GM10847 (cell line): Measurements from ENCODE around the gene TMEM182.

Experiments
- POLR2A ChIP-seq: IDR thresholded peaks from 2 replicates; pipeline ENCODE4 v1.6.1; 2011; ENCODE audit not compliant: insufficient read length; ENCODE audit errors: extremely low read depth

The TMEM182 gene

GRCh38 chr2:102788216-102788884 lies 26.5 kb downstream of the TMEM182 start:
- no peak for TF ChIP-seq POLR2A

- TF ChIP-seq POLR2A = no peak
Measured at GRCh38 chr2:102788885-102789260, 27.0 kb downstream of the TMEM182 start.

GRCh38 chr2:102789349-102790090 lies 27.7 kb downstream of the TMEM182 start:
- TF ChIP-seq POLR2A = no peak

GRCh38 chr2:102790091-102790455 lies 28.2 kb downstream of the TMEM182 start:
- no peak for TF ChIP-seq POLR2A

- no peak for TF ChIP-seq POLR2A
Measured at GRCh38 chr2:102792568-102793208, 30.9 kb downstream of the TMEM182 start.

GRCh38 chr2:102795641-102796040 lies 33.8 kb downstream of the TMEM182 start:
- no peak for TF ChIP-seq POLR2A

GRCh38 chr2:102796337-102796736 lies 34.5 kb downstream of the TMEM182 start:
- TF ChIP-seq POLR2A = no peak

- no peak for TF ChIP-seq POLR2A
Measured at GRCh38 chr2:102797486-102797885, 35.7 kb downstream of the TMEM182 start.

GRCh38 chr2:102798181-102798580 lies 36.4 kb downstream of the TMEM182 start:
- no peak for TF ChIP-seq POLR2A

GRCh38 chr2:102801098-102801718 lies 39.4 kb downstream of the TMEM182 start:
- TF ChIP-seq POLR2A = no peak

GRCh38 chr2:102801858-102802699 lies 40.2 kb downstream of the TMEM182 start:
- no peak for TF ChIP-seq POLR2A

GRCh38 chr2:102803041-102803896 lies 41.4 kb downstream of the TMEM182 start:
- TF ChIP-seq POLR2A = no peak

- TF ChIP-seq POLR2A = no peak
Measured at GRCh38 chr2:102803897-102804217, 42.0 kb downstream of the TMEM182 start.

- no peak for TF ChIP-seq POLR2A
Measured at GRCh38 chr2:102806250-102806837, 44.5 kb downstream of the TMEM182 start.
